Neuronal stem cell (in vitro differentiated cells): ENCODE results near the gene SLC12A3.

ENCODE experiments used
- DNase-seq: peaks from one replicate; pipeline ENCODE4 v3.0.0-alpha.2; 2013; ENCODE audit warnings: low spot score
- H2AFZ ChIP-seq: one replicate; pipeline ENCODE4 v1.6.1; 2013; ENCODE audit warnings: mild to moderate bottlenecking, low read length, inconsistent platforms
- H2AK5ac ChIP-seq: 2 replicates; pipeline ENCODE4 v1.6.1; 2013; ENCODE audit warnings: low read depth, mild to moderate bottlenecking, inconsistent platforms, low read length, moderate library complexity, mixed read lengths
- H2BK120ac ChIP-seq: 2 replicates; pipeline ENCODE4 v1.6.1; 2013; ENCODE audit warnings: low read depth, mild to moderate bottlenecking, inconsistent platforms, low read length, moderate library complexity, mixed read lengths
- H2BK12ac ChIP-seq: one replicate; pipeline ENCODE4 v1.6.1; 2013; ENCODE audit warnings: low read length, inconsistent platforms
- H2BK15ac ChIP-seq: 2 replicates; pipeline ENCODE4 v1.6.1; 2013; ENCODE audit warnings: mild to moderate bottlenecking, low read length, inconsistent platforms, mixed read lengths
- H2BK5ac ChIP-seq: one replicate; pipeline ENCODE4 v1.6.1; 2013; ENCODE audit warnings: inconsistent platforms, mild to moderate bottlenecking, low read length, moderate library complexity
- H3K14ac ChIP-seq: one replicate; pipeline ENCODE4 v1.6.1; 2013; ENCODE audit warnings: low read length, inconsistent platforms
- H3K18ac ChIP-seq: 2 replicates; pipeline ENCODE4 v1.6.1; 2013; ENCODE audit warnings: low read length, inconsistent platforms
- H3K23ac ChIP-seq: 2 replicates; pipeline ENCODE4 v1.6.1; 2013; ENCODE audit warnings: low read depth, mild to moderate bottlenecking, mixed read lengths, low read length, inconsistent platforms; ENCODE audit not compliant: poor library complexity
- H3K27ac ChIP-seq: replicated peaks from 3 replicates; pipeline ENCODE4 v1.5.1; 2013; ENCODE audit warnings: low read length, inconsistent platforms
- H3K27me3 ChIP-seq, 3 experiments: 2 replicates each; pipeline ENCODE4 v1.6.1; 2013; ENCODE audit warnings: low read length in 3 of 3, mild to moderate bottlenecking in 2 of 3, inconsistent platforms in 1 of 3, low read depth in 1 of 3, mixed read lengths in 1 of 3, moderate library complexity in 1 of 3; ENCODE audit not compliant: control insufficient read depth in 3 of 3, insufficient read depth in 3 of 3
- H3K36me3 ChIP-seq, 2 donors: replicated peaks in 1 of 2; 2 replicates each; pipeline ENCODE4 v1.6.1; 2013; ENCODE audit warnings: low read length in 2 of 2; ENCODE audit not compliant: control insufficient read depth in 2 of 2, insufficient read depth in 2 of 2
- H3K4ac ChIP-seq: 2 replicates; pipeline ENCODE4 v1.6.1; 2013; ENCODE audit warnings: inconsistent platforms, mild to moderate bottlenecking, low read length, moderate library complexity
- H3K4me1 ChIP-seq, 2 donors: 1 replicate in 1 of 2; 2 replicates in 1 of 2; pipeline ENCODE4 v1.6.1; 2013; ENCODE audit warnings: low read length in 2 of 2, low read depth in 1 of 2; ENCODE audit not compliant: control insufficient read depth in 2 of 2, insufficient read depth in 1 of 2
- H3K4me2 ChIP-seq: one replicate; pipeline ENCODE4 v1.6.1; 2013; ENCODE audit warnings: mild to moderate bottlenecking, low read length, inconsistent platforms; ENCODE audit not compliant: insufficient read depth, poor library complexity, severe bottlenecking
- H3K4me3 ChIP-seq, 2 donors: 2 replicates each; pipeline ENCODE4 v1.5.1; 2013; ENCODE audit warnings: low read length in 2 of 2, mild to moderate bottlenecking in 2 of 2, inconsistent platforms in 1 of 2, moderate library complexity in 1 of 2
- H3K79me1 ChIP-seq: one replicate; pipeline ENCODE4 v1.6.1; 2013; ENCODE audit warnings: low read depth, mild to moderate bottlenecking, inconsistent platforms, low read length, moderate library complexity
- H3K9ac ChIP-seq: one replicate; pipeline ENCODE4 v1.6.1; 2013; ENCODE audit warnings: mild to moderate bottlenecking, low read depth, low read length, inconsistent platforms; ENCODE audit not compliant: poor library complexity
- H3K9me3 ChIP-seq, 2 donors: replicated peaks in 1 of 2; 2 replicates each; pipeline versions ENCODE3 to v1.6.1; 2013; ENCODE audit warnings: low read length in 2 of 2, mild to moderate bottlenecking in 2 of 2, inconsistent platforms in 1 of 2, low read depth in 1 of 2, mixed read lengths in 1 of 2, moderate library complexity in 1 of 2; ENCODE audit not compliant: control insufficient read depth in 2 of 2, insufficient read depth in 1 of 2
- H4K8ac ChIP-seq: one replicate; pipeline ENCODE4 v1.6.1; 2013; ENCODE audit warnings: low read depth, mild to moderate bottlenecking, inconsistent platforms, low read length, moderate library complexity
- H4K91ac ChIP-seq: one replicate; pipeline ENCODE4 v1.6.1; 2013; ENCODE audit warnings: low read length, low read depth, mild to moderate bottlenecking, inconsistent platforms; ENCODE audit not compliant: poor library complexity
- WGBS, 2 donors: extraction: QIAGEN DNeasy Blood & Tissue Kit; methylation state at CpG; one replicate each; pipeline ENCODE4 v1.1.7; 2013; ENCODE audit warnings: missing lambda C conversion rate in 2 of 2, mixed read lengths in 1 of 2; ENCODE audit not compliant: insufficient read length in 2 of 2, insufficient replicate concordance in 1 of 2; ENCODE audit errors: extremely low coverage in 2 of 2; 5-methylcytosine and 5-hydroxymethylcytosine counted together

SLC12A3 gene

DNA sequence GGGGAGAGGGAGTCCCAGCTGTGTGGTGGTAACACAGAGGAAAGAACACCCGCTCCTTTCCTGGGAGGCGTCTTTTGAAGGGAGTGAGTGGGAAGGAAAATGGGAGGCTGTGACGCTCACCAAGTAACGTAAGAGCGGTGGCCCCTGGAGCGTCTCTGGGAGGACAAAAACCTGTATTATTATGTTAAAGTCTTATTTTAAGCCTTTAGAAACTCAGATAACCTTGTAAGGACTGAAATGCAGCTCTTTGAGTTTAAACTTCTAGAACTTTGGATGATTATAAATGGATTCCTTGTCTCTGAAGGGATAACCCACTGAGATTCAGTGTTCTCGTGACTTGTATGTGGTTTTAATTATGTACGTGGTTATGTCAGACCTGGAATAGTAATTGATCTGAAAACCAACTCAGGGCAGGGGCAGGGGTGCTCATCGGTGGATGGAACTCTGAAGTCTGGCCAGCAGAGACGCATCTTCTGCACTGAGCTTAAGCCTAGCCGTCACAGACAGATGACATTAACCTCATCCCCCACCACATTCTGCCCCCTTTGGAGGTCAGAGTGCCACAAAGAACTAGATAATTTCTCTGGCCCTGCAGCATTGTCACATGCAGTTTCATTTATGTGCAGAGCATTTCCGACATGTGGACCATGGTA, 41.8 kb upstream of the SLC12A3 start:
- Histone ChIP-seq H2BK12ac (no peak overlapping the region), H4K8ac (no peak overlapping the region), H3K36me3 (peaks cover 6 to 66% of the 10 kb centered on the region in 2 donors), H3K4me1 (peaks cover 7 to 18% of the 10 kb centered on the region in 2 donors), H3K18ac (no peak overlapping the region), H3K14ac (no peak overlapping the region), H2AFZ (no peak overlapping the region), H3K4ac (no peak overlapping the region), H3K9me3 (no peaks in the 10 kb centered on the region), H4K91ac (no peak overlapping the region), H3K4me3 (no peak overlapping the region), H2BK15ac (no peak overlapping the region), H3K79me1 (no peaks in the 10 kb centered on the region), H3K9ac (no peak overlapping the region), H3K27ac (no peak overlapping the region), H2BK120ac (no peak overlapping the region), H3K4me2 (no peak overlapping the region), H3K27me3 (no peaks in the 10 kb centered on the region), H3K23ac (no peak overlapping the region), H2AK5ac (no peak overlapping the region), H2BK5ac (no peak overlapping the region)
- no CpG with 5 or more reads among the region's 12 CpGs for WGBS, 2 donors
- no peak for DNase-seq

GRCh38 chr16:56824331-56824730, 40.7 kb upstream of the SLC12A3 start:
- Histone ChIP-seq H3K4me3 (no peak overlapping the region), H3K27ac (no peak overlapping the region), H3K36me3 (peaks cover 7 to 70% of the 10 kb centered on the region in 2 donors), H2BK12ac (no peak overlapping the region), H3K79me1 (no peaks in the 10 kb centered on the region), H3K4ac (no peak overlapping the region), H3K4me2 (no peak overlapping the region), H3K4me1 (peaks cover 7 to 18% of the 10 kb centered on the region in 2 donors), H3K14ac (no peak overlapping the region), H2BK120ac (no peak overlapping the region), H2AK5ac (no peak overlapping the region), H3K23ac (no peak overlapping the region), H3K9ac (no peak overlapping the region), H3K18ac (no peak overlapping the region), H3K9me3 (no peaks in the 10 kb centered on the region), H4K91ac (no peak overlapping the region), H2BK5ac (no peak overlapping the region), H2AFZ (no peak overlapping the region), H3K27me3 (no peaks in the 10 kb centered on the region), H2BK15ac (no peak overlapping the region), H4K8ac (no peak overlapping the region)
- no CpG with 5 or more reads among the region's 3 CpGs for WGBS, 2 donors
- no peak for DNase-seq

GRCh38 chr16:56824804-56825203, 40.2 kb upstream of the SLC12A3 start:
- no peak overlapping the region for H2AFZ ChIP-seq
- no peak overlapping the region for H3K4ac ChIP-seq
- H2BK5ac ChIP-seq, result no peak overlapping the region
- H3K27ac ChIP-seq, result no peak overlapping the region
- H3K27me3 ChIP-seq, result no peaks in the 10 kb centered on the region
- WGBS, 2 donors, result no CpG with 5 or more reads among the region's 3 CpGs
- no peaks in the 10 kb centered on the region for H3K9me3 ChIP-seq
- H3K4me2 ChIP-seq, result no peak overlapping the region
- no peak overlapping the region for H2BK15ac ChIP-seq
- no peak overlapping the region for H4K91ac ChIP-seq
- peaks cover 7 to 18% of the 10 kb centered on the region in 2 donors for H3K4me1 ChIP-seq
- peaks cover 9 to 70% of the 10 kb centered on the region in 2 donors for H3K36me3 ChIP-seq
- H3K14ac ChIP-seq, result no peak overlapping the region
- no peak overlapping the region for H3K4me3 ChIP-seq
- no peak for DNase-seq
- H3K18ac ChIP-seq, result no peak overlapping the region
- H3K79me1 ChIP-seq, result no peaks in the 10 kb centered on the region
- no peak overlapping the region for H2BK120ac ChIP-seq
- no peak overlapping the region for H3K9ac ChIP-seq
- H3K23ac ChIP-seq, result no peak overlapping the region
- no peak overlapping the region for H2AK5ac ChIP-seq
- H4K8ac ChIP-seq, result no peak overlapping the region
- no peak overlapping the region for H2BK12ac ChIP-seq

GRCh38 chr16:56825826-56826225, 39.2 kb upstream of the SLC12A3 start:
- H3K18ac ChIP-seq, result no peak overlapping the region
- H4K8ac ChIP-seq, result no peak overlapping the region
- no peak overlapping the region for H3K4ac ChIP-seq
- H2BK120ac ChIP-seq, result no peak overlapping the region
- H3K27ac ChIP-seq, result no peak overlapping the region
- no peak overlapping the region for H3K14ac ChIP-seq
- no peak overlapping the region for H2BK15ac ChIP-seq
- no peak overlapping the region for H3K4me3 ChIP-seq
- H2BK5ac ChIP-seq, result no peak overlapping the region
- H3K79me1 ChIP-seq, result no peaks in the 10 kb centered on the region
- H4K91ac ChIP-seq, result no peak overlapping the region
- peaks cover 11 to 74% of the 10 kb centered on the region in 2 donors for H3K36me3 ChIP-seq
- no peaks in the 10 kb centered on the region for H3K9me3 ChIP-seq
- H2AFZ ChIP-seq, result no peak overlapping the region
- H3K9ac ChIP-seq, result no peak overlapping the region
- peaks cover 7 to 18% of the 10 kb centered on the region in 2 donors for H3K4me1 ChIP-seq
- no peak overlapping the region for H2AK5ac ChIP-seq
- no peak overlapping the region for H3K4me2 ChIP-seq
- no peaks in the 10 kb centered on the region for H3K27me3 ChIP-seq
- no peak overlapping the region for H2BK12ac ChIP-seq
- no peak for DNase-seq
- H3K23ac ChIP-seq, result no peak overlapping the region
